H9 (cell line): ENCODE results near the gene P4HA1. TPM values are rescaled to one million over a fixed set of nuclear protein-coding genes. Genes with fewer than 3 reads are reported as not detected.

ENCODE experiments used
- DNase-seq: peaks from one replicate; pipeline ENCODE4 v3.0.0-alpha.2; 2017
- H2AFZ ChIP-seq: one replicate; pipeline ENCODE4 v1.6.1; 2013; ENCODE audit warnings: mild to moderate bottlenecking, low read length, control low read depth, moderate library complexity
- H2AK5ac ChIP-seq: 2 replicates; pipeline ENCODE4 v1.6.1; 2013; ENCODE audit warnings: low read length, control low read depth, mixed read lengths; ENCODE audit not compliant: insufficient read length
- H2BK120ac ChIP-seq: one replicate; pipeline ENCODE4 v1.6.1; 2013; ENCODE audit warnings: low read depth, mild to moderate bottlenecking, low read length, control low read depth, inconsistent platforms; ENCODE audit not compliant: poor library complexity, severe bottlenecking
- H2BK12ac ChIP-seq: 2 replicates; pipeline ENCODE4 v1.6.1; 2013; ENCODE audit warnings: low read length, control low read depth, mixed read lengths, low read depth; ENCODE audit not compliant: insufficient read length
- H2BK15ac ChIP-seq: 2 replicates; pipeline ENCODE4 v1.6.1; 2013; ENCODE audit warnings: low read depth, low read length, control low read depth
- H2BK20ac ChIP-seq: one replicate; pipeline ENCODE4 v1.6.1; 2013; ENCODE audit warnings: low read depth, mild to moderate bottlenecking, low read length, control low read depth, inconsistent platforms; ENCODE audit not compliant: poor library complexity, severe bottlenecking
- H2BK5ac ChIP-seq: 2 replicates; pipeline ENCODE4 v1.6.1; 2013; ENCODE audit warnings: low read length, control low read depth, mixed read lengths; ENCODE audit not compliant: insufficient read length
- H3K14ac ChIP-seq: 2 replicates; pipeline ENCODE4 v1.6.1; 2013; ENCODE audit warnings: low read length, control low read depth; ENCODE audit not compliant: insufficient read depth
- H3K18ac ChIP-seq: 2 replicates; pipeline ENCODE4 v1.6.1; 2013; ENCODE audit warnings: low read depth, mild to moderate bottlenecking, mixed read lengths, low read length, control low read depth; ENCODE audit not compliant: insufficient read length
- H3K23ac ChIP-seq: 2 replicates; pipeline ENCODE4 v1.6.1; 2013; ENCODE audit warnings: low read length, control low read depth, mixed read lengths, low read depth; ENCODE audit not compliant: insufficient read length
- H3K23me2 ChIP-seq: 2 replicates; pipeline ENCODE4 v1.6.1; 2013; ENCODE audit warnings: low read depth, mild to moderate bottlenecking, mixed read lengths, low read length, control low read depth; ENCODE audit not compliant: insufficient read length, poor library complexity, severe bottlenecking
- H3K27ac ChIP-seq: 2 replicates; pipeline ENCODE4 v1.5.1; 2013; ENCODE audit warnings: low read length, control low read depth, mixed read lengths, low read depth; ENCODE audit not compliant: insufficient read length
- H3K27me3 ChIP-seq: 2 replicates; pipeline ENCODE4 v1.6.1; 2013; ENCODE audit warnings: low read length, control low read depth, inconsistent platforms; ENCODE audit not compliant: insufficient read depth
- H3K4ac ChIP-seq: 2 replicates; pipeline ENCODE4 v1.6.1; 2013; ENCODE audit warnings: low read depth, mild to moderate bottlenecking, control low read depth, inconsistent platforms, low read length, moderate library complexity
- H3K4me1 ChIP-seq: 2 replicates; pipeline ENCODE4 v1.6.1; 2013; ENCODE audit warnings: low read length, control low read depth, inconsistent platforms; ENCODE audit not compliant: insufficient read depth
- H3K4me2 ChIP-seq: 2 replicates; pipeline ENCODE4 v1.6.1; 2013; ENCODE audit warnings: low read length, control low read depth, mixed read lengths; ENCODE audit not compliant: insufficient read length, insufficient read depth
- H3K56ac ChIP-seq: 2 replicates; pipeline ENCODE4 v1.6.1; 2013; ENCODE audit warnings: low read depth, mild to moderate bottlenecking, mixed read lengths, low read length, control low read depth; ENCODE audit not compliant: insufficient read length
- H3K79me1 ChIP-seq: 2 replicates; pipeline ENCODE4 v1.6.1; 2013; ENCODE audit warnings: low read depth, mild to moderate bottlenecking, moderate library complexity, low read length, control low read depth, inconsistent platforms; ENCODE audit not compliant: insufficient read depth, poor library complexity, severe bottlenecking
- H3K79me2 ChIP-seq: 2 replicates; pipeline ENCODE4 v1.6.1; 2013; ENCODE audit warnings: low read length, control low read depth, inconsistent platforms; ENCODE audit not compliant: insufficient read depth
- H3K9ac ChIP-seq: 2 replicates; pipeline ENCODE4 v1.6.1; 2013; ENCODE audit warnings: low read length, control low read depth, mixed read lengths; ENCODE audit not compliant: insufficient read length; ENCODE audit errors: extremely low read depth
- H3K9me3 ChIP-seq: one replicate; pipeline ENCODE4 v1.6.1; 2013; ENCODE audit warnings: low read depth, low read length, inconsistent platforms; ENCODE audit not compliant: control insufficient read depth
- H3T11ph ChIP-seq: one replicate; pipeline ENCODE4 v1.6.1; 2013; ENCODE audit warnings: mild to moderate bottlenecking, low read length, control low read depth, inconsistent platforms
- H4K20me1 ChIP-seq: one replicate; pipeline ENCODE4 v1.6.1; 2013; ENCODE audit not compliant: control insufficient read depth, insufficient read length, insufficient read depth
- H4K5ac ChIP-seq: 2 replicates; pipeline ENCODE4 v1.6.1; 2013; ENCODE audit warnings: low read depth, mild to moderate bottlenecking, mixed read lengths, low read length, control low read depth; ENCODE audit not compliant: insufficient read length
- H4K8ac ChIP-seq: replicated peaks from 2 replicates; pipeline ENCODE4 v1.6.1; 2013; ENCODE audit warnings: low read length, control low read depth, mixed read lengths, low read depth; ENCODE audit not compliant: insufficient read length
- H4K91ac ChIP-seq: 2 replicates; pipeline ENCODE4 v1.6.1; 2013; ENCODE audit warnings: low read depth, mild to moderate bottlenecking, moderate library complexity, mixed read lengths, low read length, control low read depth; ENCODE audit not compliant: insufficient read length
- H3K27ac Mint-ChIP-seq, 3 experiments: 2 replicates in 2 of 3; 3 replicates in 1 of 3; pipeline ENCODE4 v1.8.0; 2020 to 2021; ENCODE audit warnings: mixed read lengths in 3 of 3, mild to moderate bottlenecking in 1 of 3, moderate library complexity in 1 of 3
- H3K27me3 Mint-ChIP-seq: 2 replicates; pipeline ENCODE4 v1.8.0; 2021; ENCODE audit warnings: low read depth, mild to moderate bottlenecking, moderate library complexity, mixed read lengths
- H3K36me3 Mint-ChIP-seq, 3 experiments: 2 replicates in 2 of 3; 3 replicates in 1 of 3; pipeline ENCODE4 v1.8.0; 2020 to 2021; ENCODE audit warnings: low read depth in 3 of 3, mixed read lengths in 3 of 3; ENCODE audit not compliant: insufficient read depth in 1 of 3
- H3K4me1 Mint-ChIP-seq, 2 experiments: 2 replicates each; pipeline ENCODE4 v1.8.0; 2020; ENCODE audit warnings: mixed read lengths in 2 of 2
- H3K4me3 Mint-ChIP-seq, 2 experiments: 2 replicates in 1 of 2; 3 replicates in 1 of 2; pipeline ENCODE4 v1.8.0; 2020 to 2021; ENCODE audit warnings: mild to moderate bottlenecking in 2 of 2, mixed read lengths in 2 of 2, moderate library complexity in 1 of 2
- H3K9me3 Mint-ChIP-seq, 2 experiments: 2 replicates in 1 of 2; 3 replicates in 1 of 2; pipeline ENCODE4 v1.8.0; 2020; ENCODE audit warnings: mild to moderate bottlenecking in 2 of 2, mixed read lengths in 2 of 2, moderate library complexity in 1 of 2
- WGBS: extraction: QIAGEN DNeasy Blood & Tissue Kit; methylation state at CpG from one replicate; pipeline ENCODE4 v1.1.7; 2013; ENCODE audit warnings: missing lambda C conversion rate, low lambda C conversion rate, mixed read lengths; ENCODE audit not compliant: insufficient read length; ENCODE audit errors: extremely low coverage; 5-methylcytosine and 5-hydroxymethylcytosine counted together
- total RNA-seq: library from RNA; stranded (reverse); gene quantifications from 2 replicates; pipeline ENCODE4 v1.2.1, GENCODE V29; 2021
- TF ChIP-seq, protein P1 (sequence below): fragments of 200-600 bp; sonication (generic); conservative IDR thresholded peaks from 3 replicates; pipeline ENCODE4 v1.8.0; 2021; ENCODE audit warnings: antibody characterized with exemption, mild to moderate bottlenecking

Gene P4HA1
- total RNA-seq, 1 experiment from 2014 or later: 48.6 TPM

DNA sequence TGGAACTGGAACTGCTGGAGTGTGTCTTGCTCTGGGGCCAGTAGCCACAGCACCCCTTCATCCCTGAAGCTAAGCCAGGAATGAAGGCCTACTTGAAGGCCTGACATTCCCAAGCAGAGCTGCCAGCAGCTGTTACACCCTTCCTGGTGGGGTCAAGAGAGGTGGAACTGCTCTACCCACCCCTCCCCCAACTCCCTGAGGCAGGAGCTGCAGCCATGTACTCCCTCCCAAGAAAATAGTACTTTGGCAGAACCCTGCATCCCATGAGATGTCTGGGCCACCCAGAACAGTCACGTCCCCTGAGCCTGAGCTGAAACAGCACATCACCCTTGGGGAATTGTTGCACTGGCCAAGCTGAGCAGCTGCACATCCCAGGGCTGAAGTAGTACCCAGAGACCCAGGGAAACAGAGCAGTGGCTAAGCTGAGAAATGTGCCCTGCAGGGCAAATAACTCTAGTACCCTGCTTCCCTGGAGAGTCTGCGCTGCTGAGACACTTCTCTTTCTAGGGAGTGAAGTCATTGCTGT is 78.6 kb downstream of the P4HA1 start:
- no peak overlapping the region for H4K8ac ChIP-seq
- H4K91ac ChIP-seq: no peak overlapping the region
- no peaks in the 10 kb centered on the region for H3K27me3 ChIP-seq
- H3T11ph ChIP-seq: no peak overlapping the region
- no peaks in the 10 kb centered on the region for H4K20me1 ChIP-seq
- H3K14ac ChIP-seq: peak overlapping the region; percentile 42; the same call in 1 of the 2 replicates
- Mint-ChIP-seq H3K4me3 (no peak overlapping the region), H3K36me3 (peaks cover 8 to 36% (median 35%) of the 10 kb centered on the region in 3 experiments; a peak in 6 of 7 replicates), H3K27ac (peak overlapping the region in 1 of 3 experiments; percentile 40; a peak in 1 of 7 replicates), H3K27me3 (no peaks in the 10 kb centered on the region), H3K9me3 (no peaks in the 10 kb centered on the region), H3K4me1 (peaks cover 0 to 7% of the 10 kb centered on the region in 2 experiments; a peak in 1 of 4 replicates)
- no peak overlapping the region for H3K4me2 ChIP-seq
- H2AFZ ChIP-seq: no peak overlapping the region
- peak overlapping the region; percentile 4 for H3K18ac ChIP-seq
- H2BK20ac ChIP-seq: no peak overlapping the region
- no peak overlapping the region for H4K5ac ChIP-seq
- H3K79me2 ChIP-seq: no peaks in the 10 kb centered on the region
- H3K4ac ChIP-seq: no peak overlapping the region
- peak overlapping the region; percentile 46 for H2BK5ac ChIP-seq
- no peak overlapping the region for H3K23ac ChIP-seq
- WGBS: no CpG with 5 or more reads among the region's 2 CpGs
- DNase-seq: no peak
- peaks cover 4% of the 10 kb centered on the region for H3K79me1 ChIP-seq
- no peak overlapping the region for H2AK5ac ChIP-seq
- no peaks in the 10 kb centered on the region for H3K9me3 ChIP-seq
- no peak overlapping the region for H3K56ac ChIP-seq
- no peaks in the 10 kb centered on the region for H3K4me1 ChIP-seq
- H2BK120ac ChIP-seq: no peak overlapping the region
- no peak overlapping the region for H3K9ac ChIP-seq
- TF ChIP-seq, protein P1, sequence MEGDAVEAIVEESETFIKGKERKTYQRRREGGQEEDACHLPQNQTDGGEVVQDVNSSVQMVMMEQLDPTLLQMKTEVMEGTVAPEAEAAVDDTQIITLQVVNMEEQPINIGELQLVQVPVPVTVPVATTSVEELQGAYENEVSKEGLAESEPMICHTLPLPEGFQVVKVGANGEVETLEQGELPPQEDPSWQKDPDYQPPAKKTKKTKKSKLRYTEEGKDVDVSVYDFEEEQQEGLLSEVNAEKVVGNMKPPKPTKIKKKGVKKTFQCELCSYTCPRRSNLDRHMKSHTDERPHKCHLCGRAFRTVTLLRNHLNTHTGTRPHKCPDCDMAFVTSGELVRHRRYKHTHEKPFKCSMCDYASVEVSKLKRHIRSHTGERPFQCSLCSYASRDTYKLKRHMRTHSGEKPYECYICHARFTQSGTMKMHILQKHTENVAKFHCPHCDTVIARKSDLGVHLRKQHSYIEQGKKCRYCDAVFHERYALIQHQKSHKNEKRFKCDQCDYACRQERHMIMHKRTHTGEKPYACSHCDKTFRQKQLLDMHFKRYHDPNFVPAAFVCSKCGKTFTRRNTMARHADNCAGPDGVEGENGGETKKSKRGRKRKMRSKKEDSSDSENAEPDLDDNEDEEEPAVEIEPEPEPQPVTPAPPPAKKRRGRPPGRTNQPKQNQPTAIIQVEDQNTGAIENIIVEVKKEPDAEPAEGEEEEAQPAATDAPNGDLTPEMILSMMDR: no peak
- H2BK15ac ChIP-seq: no peak overlapping the region
- H3K23me2 ChIP-seq: no peaks in the 10 kb centered on the region
- peak overlapping the region; percentile 23 for H2BK12ac ChIP-seq
- H3K27ac ChIP-seq: no peak overlapping the region
